Left lung (tissue), 10 donors: ENCODE measurements around the gene ARNT2. TPM values are rescaled to one million over a fixed set of nuclear protein-coding genes. Genes with fewer than 3 reads are reported as not detected.

Experiments
- ATAC-seq: fragments of 200-7000 bp; cut with Tn5 transposase; one replicate; pipeline ENCODE4 v1.9.1; 2020; ENCODE audit warnings: moderate library complexity
- DNase-seq, 4 donors: peaks; one replicate each; pipeline ENCODE4 v3.0.0-alpha.2; 2013 to 2020
- H3K27ac ChIP-seq, 2 donors: fragments of 200-600 bp; sonication (generic) in 1 of 2; one replicate each; pipeline versions ENCODE4 v1.5.0 to v1.8.0; 2020 to 2021
- H3K27me3 ChIP-seq, 2 donors: fragments of 200-600 bp; sonication (generic) in 1 of 2; one replicate each; pipeline versions ENCODE4 v1.5.0 to v1.8.0; 2020 to 2021
- H3K36me3 ChIP-seq, 2 donors: fragments of 200-600 bp; sonication (generic) in 1 of 2; one replicate each; pipeline versions ENCODE4 v1.5.0 to v1.8.0; 2020 to 2021
- H3K4me1 ChIP-seq, 2 donors: fragments of 200-600 bp; one replicate each; pipeline ENCODE4 v1.8.0; 2021
- H3K4me3 ChIP-seq, 2 donors: fragments of 200-600 bp; sonication (generic) in 1 of 2; one replicate each; pipeline versions ENCODE4 v1.5.0 to v1.8.0; 2020 to 2021; ENCODE audit warnings: mild to moderate bottlenecking in 1 of 2
- H3K9me3 ChIP-seq, 2 donors: fragments of 200-600 bp; sonication (generic) in 1 of 2; one replicate each; pipeline versions ENCODE4 v1.5.0 to v1.8.0; 2020 to 2021
- CTCF ChIP-seq, 2 donors: fragments of 200-600 bp; sonication (generic) in 1 of 2; IDR thresholded peaks; one replicate each; pipeline versions ENCODE4 v1.5.0 to v1.8.0; 2021; ENCODE audit warnings: antibody characterized with exemption in 2 of 2
- intact Hi-C, 2 donors: fragments of 100-400 bp; cut with DNase I; formaldehyde crosslinking; loops; one replicate each; pipeline versions ENCODE4 v1.11.2 to v1.14.2; 2022
- polyA plus RNA-seq, 6 donors: library from polyadenylated mRNA; unstranded; fragments of 120-200 nt; gene quantifications; one replicate each; pipeline ENCODE4 v1.2.1, GENCODE V29; 2013; ENCODE audit not compliant: insufficient read length in 6 of 6
- total RNA-seq, 2 donors: library from RNA; stranded (reverse); fragmentation: NEBNext Ultra II Directional; extraction: Animal tissue kit (Norgen Biotek cat#: 25700); gene quantifications; one replicate each; pipeline ENCODE4 v1.2.1, GENCODE V29; 2021
- donor health status: DM: no; HTN: yes; CAD: no.
- donor health status: DM: no; HTN: no; CAD: no.

Gene ARNT2
- total and polyA plus RNA-seq, 8 donors: 9.7 to 50.8 (median 33.7) TPM

GRCh38 chr15:80550219-80550907 is 146.2 kb downstream of the ARNT2 start:
- intact Hi-C loops: no loop called here
- ATAC-seq (peak; percentile 87), DNase-seq (no peak)
- no peaks in the 10 kb centered on the region for H3K27me3 ChIP-seq
- no peak for TF ChIP-seq CTCF (IDR thresholded peaks at IDR 0.05)
- H3K9me3 ChIP-seq: no peaks in the 10 kb centered on the region
- H3K4me3 ChIP-seq: no peak overlapping the region
- peak overlapping the region in 1 of 2 donors; percentile 16 for H3K27ac ChIP-seq
- no peaks in the 10 kb centered on the region for H3K36me3 ChIP-seq
- peaks cover 5 to 14% of the 10 kb centered on the region in 2 donors for H3K4me1 ChIP-seq

DNA sequence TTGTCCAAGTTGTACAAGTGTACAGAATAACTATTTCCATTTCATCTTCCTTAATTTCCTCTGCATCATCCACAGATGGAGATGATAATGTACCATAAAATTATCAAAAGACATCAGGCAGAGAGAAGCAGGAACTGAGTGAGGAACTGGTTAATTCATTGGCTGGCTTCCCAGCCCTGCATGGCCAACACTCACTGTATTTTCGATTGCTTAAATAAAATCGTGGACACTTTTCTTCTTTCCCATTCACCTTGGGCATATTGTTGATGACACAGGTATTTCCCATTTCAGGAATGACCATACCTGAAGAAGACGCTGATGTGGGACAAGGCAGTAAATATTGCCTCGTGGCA is 146.7 kb downstream of the ARNT2 start:
- H3K4me1 ChIP-seq: peaks cover 5 to 14% of the 10 kb centered on the region in 2 donors
- DNase-seq (no peak), ATAC-seq (peak; percentile 42)
- no peaks in the 10 kb centered on the region for H3K36me3 ChIP-seq
- H3K4me3 ChIP-seq: no peak overlapping the region
- TF ChIP-seq CTCF (IDR thresholded peaks at IDR 0.05): no peak
- H3K27me3 ChIP-seq: no peaks in the 10 kb centered on the region
- H3K27ac ChIP-seq: no peak overlapping the region
- intact Hi-C loops: no loop called here
- H3K9me3 ChIP-seq: no peaks in the 10 kb centered on the region

DNA sequence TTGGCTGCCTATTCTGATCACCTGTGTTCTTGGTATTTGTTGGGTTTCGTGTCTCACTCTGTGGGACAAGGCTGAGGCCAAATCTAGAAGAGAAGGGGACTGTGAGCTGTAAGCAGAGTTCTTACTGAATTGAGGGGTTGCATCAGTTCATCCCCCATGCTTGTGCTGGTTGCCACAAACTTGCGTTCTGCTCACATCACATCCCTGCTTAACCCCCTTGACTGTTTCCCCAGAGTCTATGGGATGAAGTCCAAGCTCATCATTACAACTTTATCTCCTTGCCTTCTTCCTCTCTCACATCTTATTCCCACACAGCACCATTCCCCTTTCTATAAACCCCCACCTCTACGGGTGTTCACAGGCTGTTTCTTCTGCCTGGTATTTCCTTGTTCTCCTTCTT is 147.2 kb downstream of the ARNT2 start:
- Histone ChIP-seq H3K9me3 (no peaks in the 10 kb centered on the region), H3K4me3 (no peak overlapping the region), H3K27ac (no peak overlapping the region), H3K36me3 (no peaks in the 10 kb centered on the region), H3K4me1 (peaks cover 5 to 14% of the 10 kb centered on the region in 2 donors), H3K27me3 (no peaks in the 10 kb centered on the region)
- intact Hi-C loops: no loop called here
- no peak for TF ChIP-seq CTCF (IDR thresholded peaks at IDR 0.05)
- no peak for ATAC-seq
- DNase-seq: no peak

- Histone ChIP-seq H3K4me1 (peaks cover 8 to 31% of the 10 kb centered on the region in 2 donors), H3K27ac (no peak overlapping the region), H3K27me3 (no peaks in the 10 kb centered on the region), H3K4me3 (no peak overlapping the region), H3K9me3 (no peaks in the 10 kb centered on the region), H3K36me3 (no peaks in the 10 kb centered on the region)
- no peak for TF ChIP-seq CTCF (IDR thresholded peaks at IDR 0.05)
- DNase-seq (no peak), ATAC-seq (no peak)
- intact Hi-C loops: no loop called here
Measured at GRCh38 chr15:80554560-80554959, 150.4 kb downstream of the ARNT2 start.

- no peak overlapping the region for H3K27ac ChIP-seq
- no peaks in the 10 kb centered on the region for H3K9me3 ChIP-seq
- TF ChIP-seq CTCF (IDR thresholded peaks at IDR 0.05): no peak
- no peaks in the 10 kb centered on the region for H3K36me3 ChIP-seq
- H3K27me3 ChIP-seq: no peaks in the 10 kb centered on the region
- H3K4me3 ChIP-seq: no peak overlapping the region
- intact Hi-C loops: no loop called here
- peak in 2 of 4 donors; percentile 66 to 78 for DNase-seq
- H3K4me1 ChIP-seq: peaks cover 3 to 36% of the 10 kb centered on the region in 2 donors
- ATAC-seq: peak; percentile 80
Measured at GRCh38 chr15:80556694-80557367, 152.6 kb downstream of the ARNT2 start.
